ENCODE measurements around the gene AIFM2. TPM values are rescaled to one million over a fixed set of nuclear protein-coding genes. Genes with fewer than 3 reads are reported as not detected.

Gene AIFM2
- total RNA-seq, 1 experiment from 2014 or later: 31.1 TPM

- no TSS peak for BruUV-seq (replicated peaks)
- Mint-ChIP-seq H3K27ac (ENCODE audit: unreplicated experiment) (peak overlapping the region; percentile 68), H3K36me3 (ENCODE audit: insufficient read depth, unreplicated experiment) (peaks cover 43% of the 10 kb centered on the region), H3K9me3 (ENCODE audit: unreplicated experiment) (no peaks in the 10 kb centered on the region), H3K4me3 (ENCODE audit: unreplicated experiment) (peak overlapping the region; percentile 98), H3K4me1 (ENCODE audit: low read depth, unreplicated experiment) (peaks cover 8% of the 10 kb centered on the region), H3K27me3 (ENCODE audit: insufficient read depth, unreplicated experiment) (no peaks in the 10 kb centered on the region)
- ChIA-PET POLR2A (interaction anchor here (0.6 to 2.4 kb wide), 50 partner anchors 8 to 1694 kb away, joined by 3 to 128 read pairs (median 5); partner anchors contain the start of genes AIFM2, EIF4EBP2, PPA1 and SAR1A), CTCF (interaction anchor here (0.6 to 3.6 kb wide), 64 partner anchors 9 to 1493 kb away, joined by 3 to 124 read pairs (median 6); partner anchors contain the start of genes AIFM2, EIF4EBP2, MACROH2A2 and PPA1)
- peaks cover 5% of the 10 kb centered on the region for H3K36me3 ChIP-seq (ENCODE audit: control insufficient read depth, insufficient read depth, low read length)
- TF ChIP-seq CTCF (IDR thresholded peaks at IDR 0.05; ENCODE audit: insufficient read depth in 1 of 2, low read depth in 1 of 2, low read length in 1 of 2, severe bottlenecking in 1 of 2, unreplicated experiment in 1 of 2): peak; percentile 76 to 91
- intact Hi-C loops (cut with micrococcal nuclease; ENCODE audit: unreplicated experiment): loop anchor here (1.0 to 2.0 kb wide), 8 partner anchors 14 to 237 kb away; partner anchors contain the start of genes AIFM2, LRRC20 and SAR1A
- H3K9me3 ChIP-seq: no peaks in the 10 kb centered on the region
- DNase-seq: peak; percentile 74 to 88
- peaks cover 15% of the 10 kb centered on the region; the same call in 1 of the 2 replicates for H3K4me1 ChIP-seq
- H3K27me3 ChIP-seq (replicated peaks; ENCODE audit: control insufficient read depth, insufficient read depth, low read length): no peaks in the 10 kb centered on the region
- peak overlapping the region; percentile 74 for H3K4me3 ChIP-seq (ENCODE audit: low read depth, low read length)
These were observed 13.3 kb upstream of the AIFM2 start for GRCh38 chr10:70145666-70146488.

- no peaks in the 10 kb centered on the region for H3K9me3 Mint-ChIP-seq (ENCODE audit: unreplicated experiment)
- H3K4me1 ChIP-seq: peaks cover 15% of the 10 kb centered on the region; the same call in 1 of the 2 replicates
- peak in 1 of 2 experiments; percentile 54 for DNase-seq
- no peaks in the 10 kb centered on the region for H3K27me3 Mint-ChIP-seq (ENCODE audit: insufficient read depth, unreplicated experiment)
- intact Hi-C loops (cut with micrococcal nuclease; ENCODE audit: unreplicated experiment): no loop called here
- ChIA-PET POLR2A (interaction anchor here (0.6 to 2.4 kb wide), 9 partner anchors 10 to 1183 kb away, joined by 3 to 128 read pairs (median 17); partner anchors contain the start of genes PPA1 and SAR1A), CTCF (interaction anchor here (0.5 to 3.6 kb wide), 18 partner anchors 8 to 822 kb away, joined by 3 to 124 read pairs (median 16); partner anchors contain the start of genes EIF4EBP2 and SAR1A)
- H3K4me3 Mint-ChIP-seq (ENCODE audit: unreplicated experiment): peak overlapping the region; percentile 98
- peak overlapping the region; percentile 74 for H3K4me3 ChIP-seq (ENCODE audit: low read depth, low read length)
- no peaks in the 10 kb centered on the region for H3K9me3 ChIP-seq
- BruUV-seq (replicated peaks): no TSS peak
- peaks cover 8% of the 10 kb centered on the region for H3K4me1 Mint-ChIP-seq (ENCODE audit: low read depth, unreplicated experiment)
- H3K36me3 Mint-ChIP-seq (ENCODE audit: insufficient read depth, unreplicated experiment): peaks cover 36% of the 10 kb centered on the region
- peak overlapping the region; percentile 68 for H3K27ac Mint-ChIP-seq (ENCODE audit: unreplicated experiment)
- H3K36me3 ChIP-seq (ENCODE audit: control insufficient read depth, insufficient read depth, low read length): peaks cover 5% of the 10 kb centered on the region
- no peak for TF ChIP-seq CTCF (IDR thresholded peaks at IDR 0.05; ENCODE audit: insufficient read depth in 1 of 2, low read depth in 1 of 2, low read length in 1 of 2, severe bottlenecking in 1 of 2, unreplicated experiment in 1 of 2)
- H3K27me3 ChIP-seq (replicated peaks; ENCODE audit: control insufficient read depth, insufficient read depth, low read length): no peaks in the 10 kb centered on the region
These were observed 12.6 kb upstream of the AIFM2 start for GRCh38 chr10:70145166-70145665.

All from Caco-2 (cell line).